ENCODE results near the gene WASHC4.
A peak's percentile ranks its signal among the peaks of the same experiment; 100 is the strongest.

WASHC4 gene

GRCh38 chr12:105107494-105108371 lies at the start of gene WASHC4:
TSS of gene WASHC4 (plus strand) at chr12:105107731. CDS start at chr12:105107801, 70 bp downstream.
- FAIRE-seq: no peak

- FAIRE-seq: no peak
Observed at GRCh38 chr12:105060715-105061378, 46.7 kb upstream of the WASHC4 start.

GRCh38 chr12:105064564-105065178 lies 42.9 kb upstream of the WASHC4 start:
- no peak for FAIRE-seq

DNA sequence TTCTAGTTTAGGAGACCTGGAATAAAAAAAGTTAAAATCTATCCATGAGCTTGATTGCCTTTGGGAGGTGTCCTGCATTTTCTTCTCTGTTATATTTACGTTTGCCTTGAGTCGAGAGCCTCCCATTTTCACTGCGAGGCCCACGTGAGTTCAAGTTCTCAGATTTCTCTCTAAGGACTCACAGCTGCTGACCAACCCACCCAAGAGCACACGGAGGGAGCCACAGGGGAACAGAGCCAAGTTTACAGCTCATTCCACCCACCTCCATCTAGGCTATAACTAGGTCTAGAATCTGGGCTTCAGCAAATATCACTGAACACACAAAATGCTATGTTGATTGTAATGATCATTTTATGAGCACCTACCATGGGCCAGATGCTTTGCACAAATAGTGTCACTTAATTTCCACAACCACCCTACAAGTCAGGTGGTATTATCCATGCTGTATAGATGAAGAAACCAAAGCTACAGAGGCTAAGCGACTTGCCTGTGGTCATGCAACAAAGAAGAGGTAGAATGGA lies 40.0 kb upstream of the WASHC4 start:
- FAIRE-seq: no peak

DNA sequence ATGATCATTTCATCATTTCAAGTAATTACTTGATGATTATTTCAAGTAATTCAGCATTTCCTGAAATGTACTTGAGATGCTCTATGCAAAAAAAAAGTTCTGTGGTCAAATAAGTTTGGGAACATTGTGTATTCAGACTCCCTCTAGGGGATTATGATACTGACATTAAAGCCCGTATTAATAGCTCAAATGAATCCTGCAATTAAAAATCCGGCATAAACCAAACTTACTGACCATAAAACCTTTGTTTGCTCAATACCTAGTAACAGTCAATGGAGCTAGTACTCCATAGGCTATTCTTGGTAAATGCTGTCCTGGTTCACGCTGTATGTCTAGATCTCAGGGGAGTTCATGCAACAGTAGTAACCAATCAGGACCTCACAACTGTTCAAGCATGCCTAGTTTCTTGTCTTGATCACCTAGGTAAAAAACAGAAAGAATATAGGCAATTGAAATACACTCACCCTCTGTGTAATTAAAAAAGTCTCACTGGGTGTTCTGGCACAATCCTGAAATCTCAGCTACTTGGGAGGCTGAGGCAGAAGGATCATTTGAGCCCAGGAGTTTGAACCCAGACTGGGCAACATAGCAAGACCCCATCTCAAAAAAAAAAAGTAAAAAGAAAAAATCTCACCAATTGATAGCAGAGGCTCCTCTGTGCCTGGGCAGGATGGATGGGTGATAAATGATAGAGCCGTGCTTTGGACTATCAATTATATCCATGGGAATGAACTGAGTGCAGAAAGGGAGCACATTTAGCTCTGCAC lies 37.4 kb upstream of the WASHC4 start:
- no peak for FAIRE-seq

GRCh38 chr12:105071981-105072380 lies 35.5 kb upstream of the WASHC4 start:
- FAIRE-seq: peak; percentile 82

- FAIRE-seq: no peak
Observed at GRCh38 chr12:105072888-105073488, 34.5 kb upstream of the WASHC4 start.

- FAIRE-seq: no peak
Observed at GRCh38 chr12:105076098-105076497, 31.4 kb upstream of the WASHC4 start.

GRCh38 chr12:105076913-105077312 lies 30.6 kb upstream of the WASHC4 start:
- no peak for FAIRE-seq

DNA sequence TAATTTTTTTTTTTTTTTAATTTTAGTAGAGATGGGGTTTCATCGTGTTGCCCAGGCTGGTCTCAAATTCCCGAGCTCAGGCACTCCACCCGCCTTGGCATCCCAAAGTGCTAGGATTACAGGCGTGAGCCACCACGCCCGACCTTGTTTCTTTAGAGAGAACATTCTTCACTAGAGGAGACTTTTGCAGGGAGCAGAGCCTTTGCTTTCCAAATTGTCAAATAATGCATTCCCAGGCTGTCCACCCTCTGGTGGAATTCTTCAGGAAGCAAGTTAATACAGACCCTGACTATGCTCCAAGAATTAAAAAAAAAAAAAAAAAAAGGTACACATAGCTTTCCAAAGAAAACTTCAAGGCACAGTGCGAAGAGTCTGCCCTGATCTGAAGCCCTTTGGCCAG lies 30.1 kb upstream of the WASHC4 start:
- FAIRE-seq: no peak

- no peak for FAIRE-seq
Observed at GRCh38 chr12:105078712-105079570, 28.6 kb upstream of the WASHC4 start.

DNA sequence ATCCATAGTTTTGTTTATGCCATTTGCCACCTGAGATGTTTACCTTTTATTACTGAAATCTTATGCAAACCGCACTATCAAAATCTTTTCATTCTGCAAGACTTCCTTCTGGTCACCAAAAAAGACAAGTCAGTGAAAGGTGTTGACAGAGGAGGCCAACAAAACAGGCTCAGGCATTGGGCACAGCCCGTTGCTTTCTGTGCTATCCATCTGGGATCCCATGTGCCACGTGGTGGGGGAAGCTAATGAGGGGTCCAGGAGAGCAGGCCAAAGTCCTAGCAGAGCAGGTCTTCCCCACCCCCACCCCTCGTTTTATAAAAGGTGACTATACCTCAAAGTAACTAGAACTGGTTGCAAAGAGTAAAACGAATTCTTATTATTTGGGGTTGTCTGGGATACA lies 24.5 kb upstream of the WASHC4 start:
- no peak for FAIRE-seq

GRCh38 chr12:105083551-105084105 lies 23.9 kb upstream of the WASHC4 start:
- no peak for FAIRE-seq

DNA sequence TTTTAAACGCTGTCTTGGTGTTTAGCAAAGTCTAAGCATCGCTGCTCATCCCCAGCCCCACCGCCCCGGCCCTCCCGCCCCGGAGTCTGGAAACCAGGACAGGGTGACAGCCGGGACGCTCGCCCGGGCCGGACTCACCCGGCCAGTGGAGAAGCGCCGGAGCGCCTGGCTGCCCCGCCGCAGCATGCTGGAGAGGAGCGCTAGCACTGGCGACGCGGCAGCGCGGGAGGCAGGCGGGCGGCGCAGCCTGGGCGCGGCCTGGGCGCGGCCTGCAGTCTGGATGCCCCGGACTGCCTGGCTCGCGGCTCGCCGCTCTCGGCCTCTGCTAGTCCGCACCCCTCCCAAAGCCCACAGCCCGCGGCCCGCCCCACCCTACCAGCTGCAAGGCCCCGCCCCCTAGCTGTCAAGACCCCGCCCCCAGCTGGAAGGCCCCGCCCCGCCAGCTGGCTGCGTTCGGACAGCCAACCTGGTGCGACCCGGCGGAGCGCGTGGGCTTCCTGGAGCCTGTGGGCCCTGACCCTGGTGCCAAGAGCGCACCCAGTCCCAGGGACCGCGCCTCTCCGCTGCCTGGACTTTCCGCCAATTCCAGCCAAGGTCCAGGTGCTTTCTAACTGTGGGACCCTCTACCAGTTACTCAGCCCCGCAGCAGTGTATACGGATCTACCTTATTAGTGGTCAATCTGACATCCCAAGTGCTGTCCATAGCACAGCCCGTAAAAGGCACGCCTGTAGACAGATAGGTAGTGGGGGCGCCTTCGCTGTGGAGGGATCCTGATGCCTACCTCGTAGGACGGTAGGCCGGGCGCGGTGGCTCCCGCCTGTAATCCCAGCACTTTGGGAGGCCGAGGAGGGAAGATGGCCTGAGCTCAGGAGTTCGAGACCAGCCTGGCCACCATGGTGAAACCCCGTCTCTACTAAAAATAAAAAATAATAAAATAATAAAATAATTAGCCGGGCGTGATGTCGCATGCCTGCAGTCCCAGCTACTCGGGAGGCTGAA lies 23.0 kb upstream of the WASHC4 start, which contains the start of gene ALDH1L2:
Gene ALDH1L2, minus strand, starts transcription at position 208 of the 1,000 bp plus-strand sequence. Its CDS starts 22 bp downstream, at position 186.
- no peak for FAIRE-seq

DNA sequence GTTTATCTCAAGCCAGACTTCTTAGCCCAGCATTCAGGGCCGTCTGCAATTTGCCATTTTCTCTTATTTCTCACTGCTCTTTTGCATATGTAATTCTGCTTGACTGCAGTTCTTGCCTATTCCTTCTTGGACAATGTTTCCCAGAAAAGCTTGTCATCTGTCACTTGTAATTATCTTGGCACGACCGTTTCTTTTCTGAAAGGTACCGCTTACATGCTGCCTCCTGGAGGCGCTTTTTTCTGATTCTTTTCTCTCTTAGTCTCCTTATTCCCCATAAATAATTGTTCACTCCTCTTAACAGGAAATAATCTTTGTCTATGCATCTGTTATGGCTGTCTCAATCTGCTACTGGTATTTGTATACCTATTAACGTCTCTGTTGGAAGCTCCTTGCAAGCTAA lies 22.0 kb upstream of the WASHC4 start:
- FAIRE-seq: no peak

- no peak for FAIRE-seq
Observed at GRCh38 chr12:105089817-105090216, 17.7 kb upstream of the WASHC4 start.

DNA sequence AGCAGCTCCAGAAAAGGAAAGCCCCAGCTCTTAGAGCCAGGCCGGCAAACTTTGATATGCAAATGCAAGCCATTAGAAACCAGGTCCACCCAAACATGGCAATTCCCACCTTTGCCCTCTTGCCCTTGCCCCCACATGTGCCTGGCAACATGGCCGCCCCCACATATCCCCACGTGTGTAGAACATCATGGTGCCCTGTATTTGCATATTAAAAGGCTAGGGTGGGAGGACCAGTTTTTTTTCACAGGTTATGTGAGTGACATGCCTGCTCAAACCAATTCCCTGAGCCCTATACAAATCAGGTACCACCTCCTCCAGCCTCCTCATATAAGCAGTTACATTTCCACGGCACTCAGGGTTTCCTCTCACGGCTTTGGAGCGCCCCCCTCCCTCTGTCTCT lies 17.2 kb upstream of the WASHC4 start:
- no peak for FAIRE-seq

- no peak for FAIRE-seq
Observed at GRCh38 chr12:105091476-105092206, 15.9 kb upstream of the WASHC4 start.

DNA sequence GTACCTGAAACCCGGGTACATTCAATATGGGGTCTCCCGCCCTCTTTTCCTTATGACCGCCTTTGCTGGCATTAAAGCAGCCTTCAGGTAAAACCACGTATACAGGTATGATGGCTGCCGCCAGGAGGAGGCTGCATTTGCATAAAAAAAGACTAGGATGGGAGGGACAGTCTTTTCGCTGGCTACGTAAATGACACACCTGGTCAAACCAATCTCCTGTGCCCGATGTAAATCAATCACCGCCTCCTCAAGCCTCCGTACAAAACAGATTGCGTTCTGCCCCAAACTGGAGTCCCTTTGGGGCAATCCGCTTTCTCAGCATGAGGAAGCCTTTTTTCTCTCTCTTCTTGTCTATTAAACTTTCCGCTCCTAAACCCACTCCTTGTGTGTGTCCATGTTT lies 15.2 kb upstream of the WASHC4 start:
- no peak for FAIRE-seq
